ENCODE results near the gene TST. TPM values are rescaled to one million over a fixed set of nuclear protein-coding genes. Genes with fewer than 3 reads are reported as not detected.

TST gene
- total RNA-seq, 1 experiment from 2014 or later: 99.4 TPM

- no peaks in the 10 kb centered on the region for H3K79me2 ChIP-seq (ENCODE audit: low read depth)
- H3K4me3 ChIP-seq: no peak overlapping the region
- no peak for TF ChIP-seq EZH2 (IDR thresholded peaks at IDR 0.05; ENCODE audit: low read depth)
- TF ChIP-seq, protein P1, sequence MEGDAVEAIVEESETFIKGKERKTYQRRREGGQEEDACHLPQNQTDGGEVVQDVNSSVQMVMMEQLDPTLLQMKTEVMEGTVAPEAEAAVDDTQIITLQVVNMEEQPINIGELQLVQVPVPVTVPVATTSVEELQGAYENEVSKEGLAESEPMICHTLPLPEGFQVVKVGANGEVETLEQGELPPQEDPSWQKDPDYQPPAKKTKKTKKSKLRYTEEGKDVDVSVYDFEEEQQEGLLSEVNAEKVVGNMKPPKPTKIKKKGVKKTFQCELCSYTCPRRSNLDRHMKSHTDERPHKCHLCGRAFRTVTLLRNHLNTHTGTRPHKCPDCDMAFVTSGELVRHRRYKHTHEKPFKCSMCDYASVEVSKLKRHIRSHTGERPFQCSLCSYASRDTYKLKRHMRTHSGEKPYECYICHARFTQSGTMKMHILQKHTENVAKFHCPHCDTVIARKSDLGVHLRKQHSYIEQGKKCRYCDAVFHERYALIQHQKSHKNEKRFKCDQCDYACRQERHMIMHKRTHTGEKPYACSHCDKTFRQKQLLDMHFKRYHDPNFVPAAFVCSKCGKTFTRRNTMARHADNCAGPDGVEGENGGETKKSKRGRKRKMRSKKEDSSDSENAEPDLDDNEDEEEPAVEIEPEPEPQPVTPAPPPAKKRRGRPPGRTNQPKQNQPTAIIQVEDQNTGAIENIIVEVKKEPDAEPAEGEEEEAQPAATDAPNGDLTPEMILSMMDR (conservative IDR thresholded peaks at IDR 0.05): no peak
- H4K20me1 ChIP-seq (ENCODE audit: insufficient read depth): no peaks in the 10 kb centered on the region
- H3F3A ChIP-seq (ENCODE audit: insufficient read depth, low read depth): peaks cover 12% of the 10 kb centered on the region; the same call in 1 of the 2 replicates
- no peaks in the 10 kb centered on the region for H3K9me3 ChIP-seq (ENCODE audit: insufficient read depth, low read depth)
- DNase-seq: no peak
- CTCF ChIA-PET: no interaction called here
- H3K27ac ChIP-seq: no peak overlapping the region
- no peaks in the 10 kb centered on the region; the same call in 1 of the 2 replicates for H3K9me2 ChIP-seq (ENCODE audit: insufficient read depth)
- BruUV-seq (replicated peaks): no TSS peak
- H3K4me2 ChIP-seq: no peak overlapping the region
- no peaks in the 10 kb centered on the region; the same call in 1 of the 2 replicates for H3K27me3 ChIP-seq (ENCODE audit: insufficient read depth, low read depth)
- H3K4me1 ChIP-seq (replicated peaks; ENCODE audit: insufficient read depth): peaks cover 28% of the 10 kb centered on the region
- H3K36me3 ChIP-seq (ENCODE audit: low read depth): no peaks in the 10 kb centered on the region
- intact Hi-C loops (cut with micrococcal nuclease; ENCODE audit: unreplicated experiment): no loop called here
- POLR2A ChIA-PET (ENCODE audit: unreplicated experiment): interaction anchor here (1.0 kb wide), 1 partner anchor 10 kb away, joined by 7 read pairs; the partner anchor contains the start of gene TST
- no peak overlapping the region for H2AFZ ChIP-seq
Measured at GRCh38 chr22:37009490-37009889, 9.8 kb downstream of the TST start.

- intact Hi-C loops (cut with micrococcal nuclease; ENCODE audit: unreplicated experiment): no loop called here
- no peaks in the 10 kb centered on the region for H3K79me2 ChIP-seq (ENCODE audit: low read depth)
- H3K4me2 ChIP-seq: no peak overlapping the region
- no TSS peak for BruUV-seq (replicated peaks)
- TF ChIP-seq, protein P1 (conservative IDR thresholded peaks at IDR 0.05): no peak
- TF ChIP-seq EZH2 (IDR thresholded peaks at IDR 0.05; ENCODE audit: low read depth): no peak
- H3F3A ChIP-seq (ENCODE audit: insufficient read depth, low read depth): peaks cover 5% of the 10 kb centered on the region; the same call in 1 of the 2 replicates
- no peak overlapping the region for H3K4me3 ChIP-seq
- no peak overlapping the region for H2AFZ ChIP-seq
- ChIA-PET CTCF (no interaction called here), POLR2A (ENCODE audit: unreplicated experiment) (interaction anchor here (0.7 kb wide), 1 partner anchor 320 kb away, joined by 3 read pairs; no protein-coding TSS in a partner anchor)
- no peaks in the 10 kb centered on the region for H4K20me1 ChIP-seq (ENCODE audit: insufficient read depth)
- H3K9me2 ChIP-seq (ENCODE audit: insufficient read depth): no peaks in the 10 kb centered on the region; the same call in 1 of the 2 replicates
- H3K27ac ChIP-seq: no peak overlapping the region
- H3K9me3 ChIP-seq (ENCODE audit: insufficient read depth, low read depth): no peaks in the 10 kb centered on the region
- no peaks in the 10 kb centered on the region for H3K36me3 ChIP-seq (ENCODE audit: low read depth)
- H3K27me3 ChIP-seq (ENCODE audit: insufficient read depth, low read depth): no peaks in the 10 kb centered on the region; the same call in 1 of the 2 replicates
- no peak for DNase-seq
- peaks cover 19% of the 10 kb centered on the region for H3K4me1 ChIP-seq (replicated peaks; ENCODE audit: insufficient read depth)
Measured at GRCh38 chr22:37008365-37008764, 10.9 kb downstream of the TST start.

DNA sequence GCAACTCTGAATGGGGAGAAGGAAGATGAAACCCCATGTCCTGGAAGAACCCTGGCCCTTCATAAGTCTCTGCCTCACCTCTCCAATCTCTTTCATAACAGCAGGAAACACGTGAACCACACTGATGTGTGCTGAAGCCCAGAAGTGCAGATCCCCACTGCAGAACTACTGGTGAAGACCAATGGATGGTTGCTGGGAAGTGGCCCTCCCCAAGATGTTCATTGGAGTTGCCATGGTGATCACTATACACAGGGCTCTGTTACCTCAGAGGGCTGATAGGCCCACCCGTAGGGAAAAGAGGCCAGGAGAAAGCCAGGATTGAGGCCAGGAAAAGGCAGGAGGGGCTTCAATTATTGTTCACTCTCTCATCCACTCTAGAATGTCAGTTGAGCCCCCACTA, 11.6 kb downstream of the TST start:
- H4K20me1 ChIP-seq (ENCODE audit: insufficient read depth): no peaks in the 10 kb centered on the region
- BruUV-seq (replicated peaks): no TSS peak
- no peaks in the 10 kb centered on the region; the same call in 1 of the 2 replicates for H3K9me2 ChIP-seq (ENCODE audit: insufficient read depth)
- CTCF ChIA-PET: no interaction called here
- no peak overlapping the region for H3K4me3 ChIP-seq
- no peaks in the 10 kb centered on the region for H3K9me3 ChIP-seq (ENCODE audit: insufficient read depth, low read depth)
- no peak overlapping the region for H2AFZ ChIP-seq
- H3K4me2 ChIP-seq: no peak overlapping the region
- H3K79me2 ChIP-seq (ENCODE audit: low read depth): no peaks in the 10 kb centered on the region
- H3K4me1 ChIP-seq (replicated peaks; ENCODE audit: insufficient read depth): peaks cover 12% of the 10 kb centered on the region
- H3K27me3 ChIP-seq (ENCODE audit: insufficient read depth, low read depth): no peaks in the 10 kb centered on the region; the same call in 1 of the 2 replicates
- intact Hi-C loops (cut with micrococcal nuclease; ENCODE audit: unreplicated experiment): no loop called here
- H3K36me3 ChIP-seq (ENCODE audit: low read depth): no peaks in the 10 kb centered on the region
- TF ChIP-seq EZH2 (IDR thresholded peaks at IDR 0.05; ENCODE audit: low read depth): no peak
- TF ChIP-seq, protein P1 (conservative IDR thresholded peaks at IDR 0.05): no peak
- no peak for DNase-seq
- POLR2A ChIA-PET (ENCODE audit: unreplicated experiment): no interaction called here
- no peak overlapping the region for H3K27ac ChIP-seq
- peaks cover 5% of the 10 kb centered on the region; the same call in 1 of the 2 replicates for H3F3A ChIP-seq (ENCODE audit: insufficient read depth, low read depth)

Measured in PC-9 (cell line).